ENCODE data around the gene TOM1L1.

GRCh38 chr17:54924405-54924804 is 23.8 kb downstream of the TOM1L1 start:
- TF ChIP-seq POLR2A (IDR thresholded peaks at IDR 0.05), result no peak
- no peak for TF ChIP-seq CTCF (IDR thresholded peaks at IDR 0.05)
- TF ChIP-seq POLR2AphosphoS5 (IDR thresholded peaks at IDR 0.05), result no peak

Data from transverse colon (tissue), 4 donors.